Measurements from ENCODE around the gene KIFC1.

- no peak for TF ChIP-seq POLR2A (IDR thresholded peaks at IDR 0.05)
- TF ChIP-seq, protein P1, sequence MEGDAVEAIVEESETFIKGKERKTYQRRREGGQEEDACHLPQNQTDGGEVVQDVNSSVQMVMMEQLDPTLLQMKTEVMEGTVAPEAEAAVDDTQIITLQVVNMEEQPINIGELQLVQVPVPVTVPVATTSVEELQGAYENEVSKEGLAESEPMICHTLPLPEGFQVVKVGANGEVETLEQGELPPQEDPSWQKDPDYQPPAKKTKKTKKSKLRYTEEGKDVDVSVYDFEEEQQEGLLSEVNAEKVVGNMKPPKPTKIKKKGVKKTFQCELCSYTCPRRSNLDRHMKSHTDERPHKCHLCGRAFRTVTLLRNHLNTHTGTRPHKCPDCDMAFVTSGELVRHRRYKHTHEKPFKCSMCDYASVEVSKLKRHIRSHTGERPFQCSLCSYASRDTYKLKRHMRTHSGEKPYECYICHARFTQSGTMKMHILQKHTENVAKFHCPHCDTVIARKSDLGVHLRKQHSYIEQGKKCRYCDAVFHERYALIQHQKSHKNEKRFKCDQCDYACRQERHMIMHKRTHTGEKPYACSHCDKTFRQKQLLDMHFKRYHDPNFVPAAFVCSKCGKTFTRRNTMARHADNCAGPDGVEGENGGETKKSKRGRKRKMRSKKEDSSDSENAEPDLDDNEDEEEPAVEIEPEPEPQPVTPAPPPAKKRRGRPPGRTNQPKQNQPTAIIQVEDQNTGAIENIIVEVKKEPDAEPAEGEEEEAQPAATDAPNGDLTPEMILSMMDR (IDR thresholded peaks at IDR 0.05): no peak
Measured at GRCh38 chr6:33455051-33455450, 63.4 kb downstream of the KIFC1 start.
